GM13977 (cell line): ENCODE results near the gene SAMD3.

Experiments used
- DNase-seq: peaks from one replicate; pipeline ENCODE4 v3.0.0; 2012; ENCODE audit warnings: low spot score
- CTCF ChIP-seq: IDR thresholded peaks from 2 replicates; pipeline ENCODE4 v1.5.1; 2012; ENCODE audit warnings: mild to moderate bottlenecking, control low read depth; ENCODE audit not compliant: insufficient read depth; ENCODE audit errors: extremely low read depth, missing control alignments
- in situ Hi-C: fragments of 300-500 bp; cut with MboI; formaldehyde crosslinking; loops from one replicate; pipeline ENCODE4 v1.12.0; 2022; ENCODE audit warnings: low sequenced_read_pairs, low pct_unique_long_range_greater_than_20kb, mixed read lengths, inconsistent platforms; ENCODE audit not compliant: unreplicated experiment

The SAMD3 gene

GRCh38 chr6:130161683-130162404 is 60.9 kb downstream of the SAMD3 start:
- in situ Hi-C loops: no loop called here
- DNase-seq: no peak
- no peak for TF ChIP-seq CTCF

GRCh38 chr6:130159956-130160355 is 62.8 kb downstream of the SAMD3 start:
- no peak for TF ChIP-seq CTCF
- in situ Hi-C loops: no loop called here
- no peak for DNase-seq

- in situ Hi-C loops: no loop called here
- TF ChIP-seq CTCF: no peak
- DNase-seq: no peak
Observed at GRCh38 chr6:130158548-130158947, 64.2 kb downstream of the SAMD3 start.

- in situ Hi-C loops: no loop called here
Observed at GRCh38 chr6:130158056-130158455, 64.7 kb downstream of the SAMD3 start.

GRCh38 chr6:130156908-130157307 is 65.8 kb downstream of the SAMD3 start:
- no peak for TF ChIP-seq CTCF
- in situ Hi-C loops: no loop called here
- DNase-seq: no peak

More at GRCh38 chr6:130158056-130158455, 64.7 kb downstream of the SAMD3 start:
- DNase-seq: no peak
- no peak for TF ChIP-seq CTCF

GRCh38 chr6:130152908-130153510 is 69.7 kb downstream of the SAMD3 start:
- TF ChIP-seq CTCF: no peak
- no peak for DNase-seq
- in situ Hi-C loops: no loop called here
